ENCODE data around the gene SLC35A4.

DNA sequence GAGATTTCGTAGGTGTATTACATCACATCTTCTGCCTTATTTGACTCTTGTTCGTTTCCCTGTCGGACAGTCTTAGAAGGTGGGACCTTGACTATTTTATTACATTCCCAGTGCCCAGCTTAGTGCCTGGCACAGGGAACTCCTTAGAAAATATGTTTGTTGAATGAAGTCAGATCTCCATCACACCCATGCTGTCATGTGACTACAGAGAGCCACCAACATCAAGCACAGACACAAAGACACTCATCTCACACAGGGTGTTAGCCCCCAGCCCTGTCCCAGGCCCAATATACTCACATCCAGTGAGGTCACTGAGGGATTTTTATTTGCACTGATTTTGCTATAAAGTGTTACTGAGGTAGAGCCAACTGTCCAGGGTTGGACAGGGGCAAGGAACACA, 6.7 kb upstream of the SLC35A4 start:
- TF ChIP-seq, protein P1, sequence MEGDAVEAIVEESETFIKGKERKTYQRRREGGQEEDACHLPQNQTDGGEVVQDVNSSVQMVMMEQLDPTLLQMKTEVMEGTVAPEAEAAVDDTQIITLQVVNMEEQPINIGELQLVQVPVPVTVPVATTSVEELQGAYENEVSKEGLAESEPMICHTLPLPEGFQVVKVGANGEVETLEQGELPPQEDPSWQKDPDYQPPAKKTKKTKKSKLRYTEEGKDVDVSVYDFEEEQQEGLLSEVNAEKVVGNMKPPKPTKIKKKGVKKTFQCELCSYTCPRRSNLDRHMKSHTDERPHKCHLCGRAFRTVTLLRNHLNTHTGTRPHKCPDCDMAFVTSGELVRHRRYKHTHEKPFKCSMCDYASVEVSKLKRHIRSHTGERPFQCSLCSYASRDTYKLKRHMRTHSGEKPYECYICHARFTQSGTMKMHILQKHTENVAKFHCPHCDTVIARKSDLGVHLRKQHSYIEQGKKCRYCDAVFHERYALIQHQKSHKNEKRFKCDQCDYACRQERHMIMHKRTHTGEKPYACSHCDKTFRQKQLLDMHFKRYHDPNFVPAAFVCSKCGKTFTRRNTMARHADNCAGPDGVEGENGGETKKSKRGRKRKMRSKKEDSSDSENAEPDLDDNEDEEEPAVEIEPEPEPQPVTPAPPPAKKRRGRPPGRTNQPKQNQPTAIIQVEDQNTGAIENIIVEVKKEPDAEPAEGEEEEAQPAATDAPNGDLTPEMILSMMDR (IDR thresholded peaks at IDR 0.05), result no peak
- TF ChIP-seq POLR2A (IDR thresholded peaks at IDR 0.05), result no peak
